K562 (cell line): ENCODE measurements around the gene MPHOSPH9. TPM values are rescaled to one million over a fixed set of nuclear protein-coding genes. Genes with fewer than 3 reads are reported as not detected.
A peak's percentile ranks its signal among the peaks of the same experiment; 100 is the strongest.

ENCODE experiments used
- ARID1B ChIP-seq: fragments of 450-650 bp; IDR thresholded peaks from 2 replicates; pipeline ENCODE4 v1.6.1; 2016; ENCODE audit warnings: antibody characterized with exemption, mild to moderate bottlenecking, inconsistent platforms
- ATF1 ChIP-seq, 2 experiments: fragments of 450-650 bp in 1 of 2; IDR thresholded peaks; 2 replicates each; pipeline ENCODE4 v1.6.1; 2016; ENCODE audit warnings: missing compliant biosample characterization in 1 of 2, missing genetic modification characterization in 1 of 2
- DDX20 ChIP-seq: fragments of 450-650 bp; IDR thresholded peaks from 2 replicates; pipeline ENCODE4 v1.6.1; 2016; ENCODE audit warnings: missing genetic modification characterization, low read depth, mild to moderate bottlenecking, missing compliant biosample characterization, moderate library complexity
- ETV1 ChIP-seq: fragments of 450-650 bp; conservative IDR thresholded peaks from 2 replicates; pipeline ENCODE4 v1.6.1; 2016; ENCODE audit warnings: missing genetic modification characterization, control low read depth, low read depth, missing compliant biosample characterization
- GABPB1 ChIP-seq: sonication (generic); formaldehyde crosslinking; IDR thresholded peaks from 2 replicates; pipeline ENCODE4 v1.8.0; 2022; ENCODE audit warnings: mild to moderate bottlenecking, missing genetic modification reagents
- HDGF ChIP-seq: fragments of 450-650 bp; IDR thresholded peaks from 2 replicates; pipeline ENCODE4 v1.6.1; 2016
- JUN ChIP-seq, 2 experiments: sonication (generic) in 1 of 2; formaldehyde crosslinking in 1 of 2; IDR thresholded peaks; 2 replicates each; pipeline versions ENCODE4 v1.6.1 to v1.8.0; 2012 to 2022; ENCODE audit warnings: borderline replicate concordance in 2 of 2, mild to moderate bottlenecking in 2 of 2, improper control_type of control experiment in 1 of 2, low read depth in 1 of 2, low read length in 1 of 2, missing genetic modification reagents in 1 of 2
- JUND ChIP-seq, 2 experiments: IDR thresholded peaks; 2 replicates in 1 of 2; 3 replicates in 1 of 2; pipeline ENCODE4 v1.6.1; 2011; ENCODE audit warnings: borderline replicate concordance in 2 of 2, low read depth in 2 of 2, low read length in 2 of 2, improper control_type of control experiment in 1 of 2, missing biosample characterization in 1 of 2, missing genetic modification characterization in 1 of 2, missing genetic modification reagents in 1 of 2
- KLF13 ChIP-seq: fragments of 450-650 bp; IDR thresholded peaks from 2 replicates; pipeline ENCODE4 v1.6.1; 2016; ENCODE audit warnings: missing genetic modification characterization, low read depth, mild to moderate bottlenecking, missing compliant biosample characterization, moderate library complexity, borderline replicate concordance
- KLF6 ChIP-seq: fragments of 250-450 bp; sonication (Bioruptor Pico); IDR thresholded peaks from 2 replicates; pipeline ENCODE4 v1.4.0; 2020; ENCODE audit warnings: mild to moderate bottlenecking, moderate library complexity, borderline replicate concordance
- MAZ ChIP-seq, 2 experiments: fragments of 450-650 bp in 1 of 2; sonication (generic) in 1 of 2; formaldehyde crosslinking; IDR thresholded peaks in 1 of 2; conservative IDR thresholded peaks in 1 of 2; 2 replicates each; pipeline versions ENCODE4 v1.4.0 to v1.5.0; 2020; ENCODE audit warnings: mild to moderate bottlenecking in 1 of 2, missing genetic modification reagents in 1 of 2
- MEIS2 ChIP-seq: fragments of 450-650 bp; IDR thresholded peaks from 2 replicates; pipeline ENCODE4 v1.6.1; 2014; ENCODE audit warnings: mild to moderate bottlenecking; ENCODE audit not compliant: partially characterized antibody
- NR2C1 ChIP-seq, 2 experiments: fragments of 450-650 bp; IDR thresholded peaks; 2 replicates each; pipeline ENCODE4 v1.6.1; 2017; ENCODE audit warnings: mild to moderate bottlenecking in 2 of 2, antibody characterized with exemption in 1 of 2, inconsistent platforms in 1 of 2, missing compliant biosample characterization in 1 of 2, missing genetic modification characterization in 1 of 2
- NR2C2 ChIP-seq, 2 experiments: fragments of 200-800 bp in 1 of 2; sonication (Bioruptor generic) in 1 of 2; sonication (generic) in 1 of 2; formaldehyde crosslinking in 1 of 2; IDR thresholded peaks; 2 replicates each; pipeline versions ENCODE4 v1.6.1 to v1.8.0; 2016 to 2022; ENCODE audit warnings: mild to moderate bottlenecking in 1 of 2, missing compliant biosample characterization in 1 of 2, missing genetic modification characterization in 1 of 2, missing genetic modification reagents in 1 of 2
- PKNOX1 ChIP-seq: fragments of 450-650 bp; IDR thresholded peaks from 2 replicates; pipeline ENCODE4 v1.6.1; 2016
- RBBP5 ChIP-seq: fragments of 200-600 bp; sonication (generic); IDR thresholded peaks from 2 replicates; pipeline ENCODE4 v1.6.1; 2012; ENCODE audit warnings: borderline replicate concordance, mild to moderate bottlenecking, low read length, control low read depth, inconsistent platforms; ENCODE audit not compliant: insufficient read depth, poor library complexity, severe bottlenecking
- RBM15 ChIP-seq: fragments of 200-400 bp; formaldehyde crosslinking; IDR thresholded peaks from 2 replicates; pipeline ENCODE4 v1.6.1; 2018; ENCODE audit warnings: mild to moderate bottlenecking, low read length, moderate library complexity; ENCODE audit not compliant: insufficient read depth
- RCOR1 ChIP-seq, 2 experiments: IDR thresholded peaks; 2 replicates each; pipeline ENCODE4 v1.6.1; 2012; ENCODE audit warnings: low read depth in 2 of 2, low read length in 2 of 2, borderline replicate concordance in 1 of 2, improper control_type of control experiment in 1 of 2
- TCF3 ChIP-seq: sonication (generic); formaldehyde crosslinking; IDR thresholded peaks from 2 replicates; pipeline ENCODE4 v1.4.0; 2020; ENCODE audit warnings: mild to moderate bottlenecking, missing genetic modification reagents
- ZNF589 ChIP-seq: fragments of 200-800 bp; sonication (Bioruptor generic); IDR thresholded peaks from 2 replicates; pipeline ENCODE4 v1.6.1; 2016; ENCODE audit warnings: low read depth, missing genetic modification characterization, missing compliant biosample characterization
- polyA plus RNA-seq, 8 experiments: library from polyadenylated mRNA; depleted of rRNA in 4 of 8; stranded (reverse) in 5 of 8; unstranded in 3 of 8; fragments of >200 nt; fragmentation: Nextera tagmentation in 2 of 8; fragmentation: Illumina TruSeq in 1 of 8; extraction: Ambion mirVana in 2 of 8; extraction: Trizol in 1 of 8; gene quantifications; 2 replicates each; pipeline versions ENCODE4 v1.2.1 to v1.2.3, GENCODE V29; 2011 to 2014; ENCODE audit warnings: inconsistent platforms in 1 of 8, missing spikeins in 1 of 8
- total RNA-seq, 7 experiments: library from RNA; depleted of rRNA in 6 of 7; stranded (reverse); fragments of >200 nt in 6 of 7; fragmentation: Illumina TruSeq in 2 of 7; extraction: Trizol in 2 of 7; gene quantifications; 2 replicates each; pipeline versions ENCODE4 v1.2.1 to v1.2.3, GENCODE V29; 2011 to 2021; ENCODE audit warnings: low replicate concordance in 1 of 7

The MPHOSPH9 gene
- total and polyA plus RNA-seq, 9 of the 15 experiments (the other 6 are each of a cell fraction or from before 2014, with no cell fraction given), result 14.2 to 103 (median 54.5) TPM

DNA sequence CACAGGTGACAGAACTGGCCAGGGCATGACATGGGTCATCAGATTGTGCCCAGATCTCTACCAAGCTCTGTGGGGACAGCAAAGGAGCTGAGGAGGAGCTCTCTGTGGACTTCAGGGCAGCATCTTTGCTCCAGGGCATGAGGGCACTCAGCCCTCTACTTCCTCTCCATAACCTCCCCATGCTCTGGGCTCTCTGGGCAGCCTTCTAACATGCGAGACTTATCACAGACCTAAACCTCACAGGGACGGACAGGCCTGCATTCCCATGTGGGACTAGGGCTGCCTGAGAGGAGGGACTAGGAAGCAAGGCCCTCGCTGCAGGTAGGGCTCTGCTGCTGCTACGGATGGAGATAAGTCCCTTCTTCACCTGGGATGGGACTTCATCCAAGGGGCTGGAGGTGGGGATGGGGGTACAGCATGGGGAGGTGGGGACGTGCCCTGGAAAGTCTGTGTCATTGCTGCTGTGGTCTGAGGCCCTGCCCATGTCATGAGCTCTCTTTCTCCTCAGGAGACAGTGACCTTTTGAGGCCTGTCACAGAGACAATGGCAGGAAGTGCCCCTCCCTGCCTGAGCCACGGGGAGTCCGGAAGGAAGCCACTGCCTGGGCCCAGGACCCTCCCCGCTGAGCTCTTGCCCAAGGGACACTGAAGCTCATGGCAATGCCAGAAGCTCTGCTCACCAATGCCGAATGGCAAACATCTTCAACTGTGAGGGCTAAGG, 126.1 kb downstream of the MPHOSPH9 start (continued):
- TF ChIP-seq ARID1B, result peak; percentile 35; the same call in 1 of the 2 replicates
- TF ChIP-seq KLF13 (tag), result no peak
- TF ChIP-seq RBBP5, result peak; percentile 40
- TF ChIP-seq RBM15, result no peak
- TF ChIP-seq GABPB1, result peak; percentile 26
- peak; percentile 50; the same call in 1 of the 2 replicates for TF ChIP-seq JUND (IDR thresholded peaks at IDR 0.05; ENCODE audit: borderline replicate concordance, low read depth, low read length)
- TF ChIP-seq JUND (tag; IDR thresholded peaks at IDR 0.05; ENCODE audit: borderline replicate concordance, low read depth, low read length), result peak; percentile 47; the same call in 2 of the 3 replicates
- peak in 1 of 2 experiments; percentile 77; a peak in 2 of 4 replicates for TF ChIP-seq MAZ (CRISPR knock-in tag; conservative IDR thresholded peaks at IDR 0.05 in 1 of 2, IDR thresholded peaks at IDR 0.05 in 1 of 2)
- peak; percentile 73 for TF ChIP-seq MEIS2
- TF ChIP-seq RCOR1 (IDR thresholded peaks at IDR 0.05; ENCODE audit: borderline replicate concordance in 1 of 2, low read depth in 2 of 2, low read length in 2 of 2), result 0 out of 4 replicates have a peak, but pooled peaks of 1 of the 2 experiments have one; percentile 3
- no peak for TF ChIP-seq DDX20 (tag)
- TF ChIP-seq ETV1 (tag), result peak; percentile 97
- peak; percentile 84 for TF ChIP-seq PKNOX1
- no peak for TF ChIP-seq NR2C1 (IDR thresholded peaks at IDR 0.05)
- peak; percentile 77 for TF ChIP-seq NR2C1 (tag; IDR thresholded peaks at IDR 0.05)
- no peak for TF ChIP-seq HDGF
- 0 out of 2 replicates have a peak, but pooled peaks have one; percentile 18 for TF ChIP-seq JUN (IDR thresholded peaks at IDR 0.05; ENCODE audit: borderline replicate concordance, low read depth, low read length)
- TF ChIP-seq JUN (CRISPR knock-in tag; IDR thresholded peaks at IDR 0.05; ENCODE audit: borderline replicate concordance), result no peak
- 0 out of 2 replicates have a peak, but pooled peaks have one; percentile 26 for TF ChIP-seq TCF3 (CRISPR knock-in tag)
- TF ChIP-seq NR2C2 (CRISPR knock-in tag; IDR thresholded peaks at IDR 0.05), result no peak
- TF ChIP-seq NR2C2 (tag; IDR thresholded peaks at IDR 0.05), result peak; percentile 81
- no peak for TF ChIP-seq ATF1 (CRISPR knock-in tag; IDR thresholded peaks at IDR 0.05)
- TF ChIP-seq ATF1 (tag; IDR thresholded peaks at IDR 0.05), result 0 out of 2 replicates have a peak, but pooled peaks have one; percentile 21
- TF ChIP-seq ZNF589, result peak; percentile 66; the same call in 1 of the 2 replicates
- TF ChIP-seq KLF6 (CRISPR knock-in tag), result no peak
